GM12878 (cell line): ENCODE results near the gene DOCK2. TPM values are rescaled to one million over a fixed set of nuclear protein-coding genes. Genes with fewer than 3 reads are reported as not detected.

Experiments
- ATAC-seq: fragments of 200-7000 bp; cut with Tn5 transposase; 3 replicates; pipeline ENCODE4 v1.9.1; 2020; ENCODE audit warnings: mild to moderate bottlenecking, moderate library complexity
- BruUV-seq: library from RNA; stranded (reverse); fragments of 400-500 nt; replicated peaks from 2 replicates; lab custom pipeline; 2021; lab: Mats Ljungman, UMichigan
- CTCF ChIA-PET: fragments of 300-600 bp; sonication (Branson Sonifier 250); formaldehyde crosslinking; extraction: SDS; loops from one replicate; lab custom pipeline; 2021; ENCODE audit warnings: inconsistent platforms; lab: Yijun Ruan, JAX
- POLR2A ChIA-PET: fragments of 350-600 bp; formaldehyde crosslinking; extraction: SDS; loops from one replicate; lab custom pipeline; 2021; ENCODE audit warnings: inconsistent platforms; lab: Charles Lee
- RAD21 ChIA-PET: fragments of 300-600 bp; sonication (Branson Sonifier 250); formaldehyde crosslinking; loops from one replicate; lab custom pipeline; 2023; ENCODE audit warnings: antibody characterized with exemption; ENCODE audit not compliant: unreplicated experiment; lab: Charles Lee
- SMC1A ChIA-PET: fragments of 300-600 bp; sonication (Branson Sonifier 250); formaldehyde crosslinking; loops from one replicate; lab custom pipeline; 2023; ENCODE audit not compliant: unreplicated experiment, uncharacterized antibody; lab: Charles Lee
- DNase-seq: peaks from one replicate; pipeline ENCODE4 v3.0.0-alpha.2; 2011; ENCODE audit warnings: low read depth, low spot score
- FAIRE-seq: peaks from 3 replicates; lab custom pipeline; 2011; peaks lifted over from hg19 to GRCh38; lab: Jason Lieb, UNC
- H2AFZ ChIP-seq: 2 replicates; pipeline ENCODE4 v1.6.0; 2011; ENCODE audit warnings: low read depth, low read length, control low read depth; ENCODE audit not compliant: control insufficient read depth
- H3K27ac ChIP-seq: 2 replicates; pipeline ENCODE4 v1.5.1; 2011; ENCODE audit warnings: control low read depth; ENCODE audit not compliant: control insufficient read depth, insufficient read depth
- H3K27me3 ChIP-seq, 2 experiments: replicated peaks in 1 of 2; 2 replicates each; pipeline versions ENCODE4 v1.6.0 to v1.6.1; 2011; ENCODE audit warnings: low read length in 1 of 2; ENCODE audit not compliant: control insufficient read depth in 2 of 2, insufficient read depth in 2 of 2
- H3K36me3 ChIP-seq, 2 experiments: 2 replicates each; pipeline ENCODE4 v1.5.1; 2011; ENCODE audit warnings: low read length in 1 of 2; ENCODE audit not compliant: control insufficient read depth in 2 of 2, insufficient read depth in 2 of 2
- H3K4me1 ChIP-seq: 2 replicates; pipeline ENCODE4 v1.6.1; 2011; ENCODE audit warnings: mild to moderate bottlenecking, low read length, moderate library complexity, mixed read lengths; ENCODE audit not compliant: control insufficient read depth, insufficient read depth
- H3K4me2 ChIP-seq: 2 replicates; pipeline ENCODE4 v1.6.0; 2011; ENCODE audit warnings: control low read depth; ENCODE audit not compliant: control insufficient read depth, insufficient read depth
- H3K4me3 ChIP-seq: fragments of 200-600 bp; sonication (generic); 2 replicates; pipeline ENCODE4 v1.5.1; 2016
- H3K79me2 ChIP-seq: 2 replicates; pipeline ENCODE4 v1.6.0; 2011; ENCODE audit warnings: low read length; ENCODE audit not compliant: control insufficient read depth, insufficient read depth
- H3K9ac ChIP-seq: 2 replicates; pipeline ENCODE4 v1.8.0; 2011; ENCODE audit warnings: low read length, control low read depth, mixed read lengths; ENCODE audit not compliant: control insufficient read depth, insufficient read depth
- H3K9me3 ChIP-seq: replicated peaks from 3 replicates; pipeline ENCODE4 v1.5.1; 2011; ENCODE audit warnings: mild to moderate bottlenecking, low read length; ENCODE audit not compliant: control insufficient read depth, insufficient read depth
- H4K20me1 ChIP-seq: 2 replicates; pipeline ENCODE4 v1.6.0; 2011; ENCODE audit not compliant: control insufficient read depth, insufficient read depth
- CBFB ChIP-seq: IDR thresholded peaks from 2 replicates; pipeline ENCODE4 v1.6.1; 2016; ENCODE audit warnings: antibody characterized with exemption, low read depth
- CBX3 ChIP-seq: fragments of 200-600 bp; sonication (generic); IDR thresholded peaks from 2 replicates; pipeline ENCODE4 v1.6.1; 2016; ENCODE audit warnings: low read depth, borderline replicate concordance
- CBX5 ChIP-seq: sonication (generic); IDR thresholded peaks from 2 replicates; pipeline ENCODE4 v1.6.1; 2016; ENCODE audit warnings: low read depth, moderate library complexity, mild to moderate bottlenecking, inconsistent platforms
- CEBPB ChIP-seq, 2 experiments: fragments of 150-350 bp in 1 of 2; IDR thresholded peaks; 2 replicates each; pipeline ENCODE4 v1.6.1; 2012 to 2014; ENCODE audit warnings: low read depth in 2 of 2, low read length in 2 of 2, borderline replicate concordance in 1 of 2, inconsistent platforms in 1 of 2
- CHD1 ChIP-seq: IDR thresholded peaks from 2 replicates; pipeline ENCODE4 v1.6.1; 2012; ENCODE audit warnings: low read depth, low read length, improper control_type of control experiment
- CHD2 ChIP-seq: IDR thresholded peaks from 2 replicates; pipeline ENCODE4 v1.6.1; 2011; ENCODE audit warnings: low read depth, low read length, improper control_type of control experiment, borderline replicate concordance
- CHD4 ChIP-seq: fragments of 200-600 bp; sonication (generic); IDR thresholded peaks from 2 replicates; pipeline ENCODE4 v1.6.1; 2016; ENCODE audit warnings: mild to moderate bottlenecking
- IRF3 ChIP-seq: fragments of 450-650 bp; IDR thresholded peaks from 2 replicates; pipeline ENCODE4 v1.6.1; 2014; ENCODE audit warnings: mild to moderate bottlenecking
- NR2F1 ChIP-seq: fragments of 450-650 bp; conservative IDR thresholded peaks from 2 replicates; pipeline ENCODE4 v1.6.1; 2017; ENCODE audit warnings: mild to moderate bottlenecking
- RAD21 ChIP-seq: IDR thresholded peaks from 2 replicates; pipeline ENCODE4 v1.6.1; 2011; ENCODE audit warnings: mild to moderate bottlenecking, low read depth, low read length, moderate library complexity; ENCODE audit not compliant: insufficient read depth
- RB1 ChIP-seq: fragments of 450-650 bp; formaldehyde crosslinking; IDR thresholded peaks from 2 replicates; pipeline ENCODE4 v1.6.1; 2017; ENCODE audit warnings: mild to moderate bottlenecking, borderline replicate concordance
- SMARCA5 ChIP-seq: fragments of 450-650 bp; IDR thresholded peaks from 2 replicates; pipeline ENCODE4 v1.6.1; 2017; ENCODE audit warnings: mild to moderate bottlenecking
- SRF ChIP-seq, 2 experiments: IDR thresholded peaks; 2 replicates each; pipeline ENCODE4 v1.6.1; 2011; ENCODE audit warnings: low read depth in 2 of 2, low read length in 2 of 2, mild to moderate bottlenecking in 1 of 2, moderate library complexity in 1 of 2
- TCF7 ChIP-seq: IDR thresholded peaks from 2 replicates; pipeline ENCODE4 v1.6.1; 2014; ENCODE audit warnings: antibody characterized with exemption, borderline replicate concordance
- WRNIP1 ChIP-seq: IDR thresholded peaks from 2 replicates; pipeline ENCODE4 v1.6.1; 2011; ENCODE audit warnings: low read depth, low read length, improper control_type of control experiment, borderline replicate concordance
- WGBS: methylation state at CpG from one replicate; pipeline ENCODE4 v1.1.6; 2016; ENCODE audit warnings: low lambda C conversion rate; ENCODE audit not compliant: insufficient replicate concordance, insufficient coverage; ENCODE audit errors: missing lambda C conversion rate; 5-methylcytosine and 5-hydroxymethylcytosine counted together
- in situ Hi-C: fragments of 300-500 bp; cut with MboI; formaldehyde crosslinking; loops from 9 replicates; pipeline ENCODE4 v1.14.3; 2018; ENCODE audit warnings: mixed read lengths
- intact Hi-C: fragments of 100-400 bp; cut with micrococcal nuclease; formaldehyde crosslinking; loops from one replicate; pipeline ENCODE4 v1.14.2; 2022; ENCODE audit not compliant: unreplicated experiment
- polyA plus RNA-seq, 11 experiments: library from polyadenylated mRNA; depleted of rRNA in 4 of 11; unstranded in 6 of 11; stranded (reverse) in 5 of 11; fragments of >200 nt; fragmentation: Nextera tagmentation in 4 of 11; fragmentation: Illumina TruSeq in 1 of 11; extraction: Ambion mirVana in 4 of 11; extraction: Trizol in 1 of 11; gene quantifications; 1 replicate in 1 of 11; 2 replicates in 10 of 11; pipeline versions ENCODE4 v1.2.1 to v1.2.3, GENCODE V29; 2011 to 2016; ENCODE audit warnings: inconsistent platforms in 2 of 11, missing spikeins in 2 of 11, low read depth in 1 of 11
- total RNA-seq, 4 experiments: library from RNA; depleted of rRNA in 3 of 4; stranded (reverse); fragments of >200 nt in 3 of 4; fragmentation: Illumina TruSeq in 1 of 4; extraction: Trizol in 1 of 4; gene quantifications; 2 replicates each; pipeline versions ENCODE4 v1.2.1 to v1.2.3, GENCODE V29; 2013 to 2021
- TF ChIP-seq, protein P1 (sequence below): IDR thresholded peaks from 2 replicates; pipeline ENCODE4 v1.6.1; 2011; ENCODE audit warnings: low read depth, mild to moderate bottlenecking, low read length, moderate library complexity, borderline replicate concordance; ENCODE audit errors: extremely low read depth
- TF ChIP-seq, protein P2 (sequence below): fragments of 450-650 bp; IDR thresholded peaks from 2 replicates; pipeline ENCODE4 v1.6.1; 2017; ENCODE audit warnings: antibody characterized with exemption, mild to moderate bottlenecking, moderate library complexity
- TF ChIP-seq, protein P3 (sequence below): fragments of 450-650 bp; IDR thresholded peaks from 2 replicates; pipeline ENCODE4 v1.6.1; 2017; ENCODE audit warnings: low read depth, mild to moderate bottlenecking, moderate library complexity

DOCK2 gene
- total and polyA plus RNA-seq, 10 of the 15 experiments (the other 5 are each of a cell fraction or from before 2014, with no cell fraction given) = 34.2 to 192 (median 118) TPM

DNA sequence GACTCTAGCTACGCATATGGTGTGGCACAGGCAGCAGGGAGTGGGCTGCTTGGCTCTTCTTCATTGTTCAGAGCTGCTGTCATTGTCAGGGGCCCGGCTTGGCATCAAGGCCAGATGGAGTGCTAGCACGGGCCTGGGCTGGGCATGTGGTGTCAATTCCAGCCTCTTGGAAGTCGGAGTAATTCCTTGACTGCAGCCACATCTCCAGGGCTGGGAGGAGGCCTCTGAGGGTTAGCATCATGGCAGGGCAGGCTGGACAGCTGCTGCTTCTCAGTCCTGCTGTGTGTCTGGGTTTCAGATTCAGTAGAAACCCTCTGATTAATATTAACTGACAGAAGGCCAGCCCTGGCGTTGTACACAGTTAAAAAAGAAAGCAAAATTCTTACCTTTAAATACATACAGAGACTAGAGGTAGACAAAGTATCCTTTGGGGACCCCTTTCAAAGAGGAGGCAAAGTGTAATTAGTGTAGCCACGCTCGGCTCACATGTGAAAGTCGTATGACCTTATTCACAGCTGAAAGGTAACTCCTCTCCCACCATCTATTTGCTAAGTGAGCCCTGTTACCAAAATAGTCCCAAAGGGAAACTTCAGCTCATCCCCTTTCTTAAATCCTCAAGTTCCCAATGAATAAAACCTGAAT lies 126.4 kb downstream of the DOCK2 start:
- ATAC-seq = peak; percentile 87
- Histone ChIP-seq H3K9ac (no peak overlapping the region), H3K4me2 (no peak overlapping the region), H3K27ac (no peak overlapping the region), H3K36me3 (peaks cover 16 to 45% of the 10 kb centered on the region in 2 experiments), H3K27me3 (no peaks in the 10 kb centered on the region), H3K4me3 (no peak overlapping the region), H3K79me2 (no peaks in the 10 kb centered on the region; the same call in 1 of the 2 replicates), H3K4me1 (peaks cover 5% of the 10 kb centered on the region; the same call in 1 of the 2 replicates), H3K9me3 (peaks cover 2% of the 10 kb centered on the region; the same call in 2 of the 3 replicates), H4K20me1 (no peaks in the 10 kb centered on the region), H2AFZ (no peak overlapping the region)
- no peak for FAIRE-seq
- RAD21 ChIA-PET = interaction anchor here (0.9 to 9.2 kb wide), 10 partner anchors 14 to 180 kb away, joined by 3 to 78 read pairs (median 7); partner anchors contain the start of gene SPDL1
- 75% methylated on average over 8 of the region's 8 CpGs for WGBS
- SMC1A ChIA-PET = interaction anchor here (0.6 to 12.8 kb wide), 10 partner anchors 15 to 64 kb away, joined by 3 to 202 read pairs (median 5); no protein-coding TSS in a partner anchor
- in situ Hi-C loops (no loop called here), intact Hi-C loops (loop anchor here (1.0 kb wide), 1 partner anchor 60 kb away; no protein-coding TSS in a partner anchor)
- BruUV-seq = no TSS peak
- POLR2A ChIA-PET = interaction anchor here (0.6 to 2.9 kb wide), 9 partner anchors 9 to 61 kb away, joined by 3 to 16 read pairs (median 4); no protein-coding TSS in a partner anchor
- CTCF ChIA-PET = interaction anchor here (0.9 to 4.9 kb wide), 5 partner anchors 12 to 62 kb away, joined by 3 to 27 read pairs (median 4); no protein-coding TSS in a partner anchor
- peak; percentile 45 for DNase-seq
- TF ChIP-seq, protein P1, sequence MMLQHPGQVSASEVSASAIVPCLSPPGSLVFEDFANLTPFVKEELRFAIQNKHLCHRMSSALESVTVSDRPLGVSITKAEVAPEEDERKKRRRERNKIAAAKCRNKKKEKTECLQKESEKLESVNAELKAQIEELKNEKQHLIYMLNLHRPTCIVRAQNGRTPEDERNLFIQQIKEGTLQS = no peak
- TF ChIP-seq, protein P2, sequence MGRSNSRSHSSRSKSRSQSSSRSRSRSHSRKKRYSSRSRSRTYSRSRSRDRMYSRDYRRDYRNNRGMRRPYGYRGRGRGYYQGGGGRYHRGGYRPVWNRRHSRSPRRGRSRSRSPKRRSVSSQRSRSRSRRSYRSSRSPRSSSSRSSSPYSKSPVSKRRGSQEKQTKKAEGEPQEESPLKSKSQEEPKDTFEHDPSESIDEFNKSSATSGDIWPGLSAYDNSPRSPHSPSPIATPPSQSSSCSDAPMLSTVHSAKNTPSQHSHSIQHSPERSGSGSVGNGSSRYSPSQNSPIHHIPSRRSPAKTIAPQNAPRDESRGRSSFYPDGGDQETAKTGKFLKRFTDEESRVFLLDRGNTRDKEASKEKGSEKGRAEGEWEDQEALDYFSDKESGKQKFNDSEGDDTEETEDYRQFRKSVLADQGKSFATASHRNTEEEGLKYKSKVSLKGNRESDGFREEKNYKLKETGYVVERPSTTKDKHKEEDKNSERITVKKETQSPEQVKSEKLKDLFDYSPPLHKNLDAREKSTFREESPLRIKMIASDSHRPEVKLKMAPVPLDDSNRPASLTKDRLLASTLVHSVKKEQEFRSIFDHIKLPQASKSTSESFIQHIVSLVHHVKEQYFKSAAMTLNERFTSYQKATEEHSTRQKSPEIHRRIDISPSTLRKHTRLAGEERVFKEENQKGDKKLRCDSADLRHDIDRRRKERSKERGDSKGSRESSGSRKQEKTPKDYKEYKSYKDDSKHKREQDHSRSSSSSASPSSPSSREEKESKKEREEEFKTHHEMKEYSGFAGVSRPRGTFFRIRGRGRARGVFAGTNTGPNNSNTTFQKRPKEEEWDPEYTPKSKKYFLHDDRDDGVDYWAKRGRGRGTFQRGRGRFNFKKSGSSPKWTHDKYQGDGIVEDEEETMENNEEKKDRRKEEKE = no peak
- TF ChIP-seq CBFB = no peak
- no peak for TF ChIP-seq CHD4
- TF ChIP-seq, protein P3, sequence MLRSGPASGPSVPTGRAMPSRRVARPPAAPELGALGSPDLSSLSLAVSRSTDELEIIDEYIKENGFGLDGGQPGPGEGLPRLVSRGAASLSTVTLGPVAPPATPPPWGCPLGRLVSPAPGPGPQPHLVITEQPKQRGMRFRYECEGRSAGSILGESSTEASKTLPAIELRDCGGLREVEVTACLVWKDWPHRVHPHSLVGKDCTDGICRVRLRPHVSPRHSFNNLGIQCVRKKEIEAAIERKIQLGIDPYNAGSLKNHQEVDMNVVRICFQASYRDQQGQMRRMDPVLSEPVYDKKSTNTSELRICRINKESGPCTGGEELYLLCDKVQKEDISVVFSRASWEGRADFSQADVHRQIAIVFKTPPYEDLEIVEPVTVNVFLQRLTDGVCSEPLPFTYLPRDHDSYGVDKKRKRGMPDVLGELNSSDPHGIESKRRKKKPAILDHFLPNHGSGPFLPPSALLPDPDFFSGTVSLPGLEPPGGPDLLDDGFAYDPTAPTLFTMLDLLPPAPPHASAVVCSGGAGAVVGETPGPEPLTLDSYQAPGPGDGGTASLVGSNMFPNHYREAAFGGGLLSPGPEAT = 0 out of 2 replicates have a peak, but pooled peaks have one; percentile 50
- TF ChIP-seq CBX3 = no peak
- TF ChIP-seq RB1 = no peak; the same call in 1 of the 2 replicates
- no peak for TF ChIP-seq NR2F1
- no peak for TF ChIP-seq CBX5
- no peak for TF ChIP-seq SRF (IDR thresholded peaks at IDR 0.05; ENCODE audit: low read depth in 2 of 2, low read length in 2 of 2)
- 0 out of 2 replicates have a peak, but pooled peaks have one; percentile 17 for TF ChIP-seq CHD2
- TF ChIP-seq TCF7 = no peak
- TF ChIP-seq CHD1 = no peak
- no peak for TF ChIP-seq IRF3
- TF ChIP-seq WRNIP1 = no peak
- no peak; the same call in 1 of the 2 replicates for TF ChIP-seq SMARCA5
- TF ChIP-seq CEBPB (IDR thresholded peaks at IDR 0.05; ENCODE audit: borderline replicate concordance in 1 of 2, low read depth in 2 of 2, low read length in 2 of 2) = no peak
- TF ChIP-seq RAD21 = no peak
